H9 (cell line): ENCODE data around the gene GOT1. TPM values are rescaled to one million over a fixed set of nuclear protein-coding genes. Genes with fewer than 3 reads are reported as not detected.

Source experiments
- DNase-seq: peaks from one replicate; pipeline ENCODE4 v3.0.0-alpha.2; 2017
- H2AFZ ChIP-seq: one replicate; pipeline ENCODE4 v1.6.1; 2013; ENCODE audit warnings: mild to moderate bottlenecking, low read length, control low read depth, moderate library complexity
- H2AK5ac ChIP-seq: 2 replicates; pipeline ENCODE4 v1.6.1; 2013; ENCODE audit warnings: low read length, control low read depth, mixed read lengths; ENCODE audit not compliant: insufficient read length
- H2BK120ac ChIP-seq: one replicate; pipeline ENCODE4 v1.6.1; 2013; ENCODE audit warnings: low read depth, mild to moderate bottlenecking, low read length, control low read depth, inconsistent platforms; ENCODE audit not compliant: poor library complexity, severe bottlenecking
- H2BK12ac ChIP-seq: 2 replicates; pipeline ENCODE4 v1.6.1; 2013; ENCODE audit warnings: low read length, control low read depth, mixed read lengths, low read depth; ENCODE audit not compliant: insufficient read length
- H2BK15ac ChIP-seq: 2 replicates; pipeline ENCODE4 v1.6.1; 2013; ENCODE audit warnings: low read depth, low read length, control low read depth
- H2BK20ac ChIP-seq: one replicate; pipeline ENCODE4 v1.6.1; 2013; ENCODE audit warnings: low read depth, mild to moderate bottlenecking, low read length, control low read depth, inconsistent platforms; ENCODE audit not compliant: poor library complexity, severe bottlenecking
- H2BK5ac ChIP-seq: 2 replicates; pipeline ENCODE4 v1.6.1; 2013; ENCODE audit warnings: low read length, control low read depth, mixed read lengths; ENCODE audit not compliant: insufficient read length
- H3K14ac ChIP-seq: 2 replicates; pipeline ENCODE4 v1.6.1; 2013; ENCODE audit warnings: low read length, control low read depth; ENCODE audit not compliant: insufficient read depth
- H3K18ac ChIP-seq: 2 replicates; pipeline ENCODE4 v1.6.1; 2013; ENCODE audit warnings: low read depth, mild to moderate bottlenecking, mixed read lengths, low read length, control low read depth; ENCODE audit not compliant: insufficient read length
- H3K23ac ChIP-seq: 2 replicates; pipeline ENCODE4 v1.6.1; 2013; ENCODE audit warnings: low read length, control low read depth, mixed read lengths, low read depth; ENCODE audit not compliant: insufficient read length
- H3K23me2 ChIP-seq: 2 replicates; pipeline ENCODE4 v1.6.1; 2013; ENCODE audit warnings: low read depth, mild to moderate bottlenecking, mixed read lengths, low read length, control low read depth; ENCODE audit not compliant: insufficient read length, poor library complexity, severe bottlenecking
- H3K27ac ChIP-seq: 2 replicates; pipeline ENCODE4 v1.5.1; 2013; ENCODE audit warnings: low read length, control low read depth, mixed read lengths, low read depth; ENCODE audit not compliant: insufficient read length
- H3K27me3 ChIP-seq: 2 replicates; pipeline ENCODE4 v1.6.1; 2013; ENCODE audit warnings: low read length, control low read depth, inconsistent platforms; ENCODE audit not compliant: insufficient read depth
- H3K4ac ChIP-seq: 2 replicates; pipeline ENCODE4 v1.6.1; 2013; ENCODE audit warnings: low read depth, mild to moderate bottlenecking, control low read depth, inconsistent platforms, low read length, moderate library complexity
- H3K4me1 ChIP-seq: 2 replicates; pipeline ENCODE4 v1.6.1; 2013; ENCODE audit warnings: low read length, control low read depth, inconsistent platforms; ENCODE audit not compliant: insufficient read depth
- H3K4me2 ChIP-seq: 2 replicates; pipeline ENCODE4 v1.6.1; 2013; ENCODE audit warnings: low read length, control low read depth, mixed read lengths; ENCODE audit not compliant: insufficient read length, insufficient read depth
- H3K56ac ChIP-seq: 2 replicates; pipeline ENCODE4 v1.6.1; 2013; ENCODE audit warnings: low read depth, mild to moderate bottlenecking, mixed read lengths, low read length, control low read depth; ENCODE audit not compliant: insufficient read length
- H3K79me1 ChIP-seq: 2 replicates; pipeline ENCODE4 v1.6.1; 2013; ENCODE audit warnings: low read depth, mild to moderate bottlenecking, moderate library complexity, low read length, control low read depth, inconsistent platforms; ENCODE audit not compliant: insufficient read depth, poor library complexity, severe bottlenecking
- H3K79me2 ChIP-seq: 2 replicates; pipeline ENCODE4 v1.6.1; 2013; ENCODE audit warnings: low read length, control low read depth, inconsistent platforms; ENCODE audit not compliant: insufficient read depth
- H3K9ac ChIP-seq: 2 replicates; pipeline ENCODE4 v1.6.1; 2013; ENCODE audit warnings: low read length, control low read depth, mixed read lengths; ENCODE audit not compliant: insufficient read length; ENCODE audit errors: extremely low read depth
- H3K9me3 ChIP-seq: one replicate; pipeline ENCODE4 v1.6.1; 2013; ENCODE audit warnings: low read depth, low read length, inconsistent platforms; ENCODE audit not compliant: control insufficient read depth
- H3T11ph ChIP-seq: one replicate; pipeline ENCODE4 v1.6.1; 2013; ENCODE audit warnings: mild to moderate bottlenecking, low read length, control low read depth, inconsistent platforms
- H4K20me1 ChIP-seq: one replicate; pipeline ENCODE4 v1.6.1; 2013; ENCODE audit not compliant: control insufficient read depth, insufficient read length, insufficient read depth
- H4K5ac ChIP-seq: 2 replicates; pipeline ENCODE4 v1.6.1; 2013; ENCODE audit warnings: low read depth, mild to moderate bottlenecking, mixed read lengths, low read length, control low read depth; ENCODE audit not compliant: insufficient read length
- H4K8ac ChIP-seq: replicated peaks from 2 replicates; pipeline ENCODE4 v1.6.1; 2013; ENCODE audit warnings: low read length, control low read depth, mixed read lengths, low read depth; ENCODE audit not compliant: insufficient read length
- H4K91ac ChIP-seq: 2 replicates; pipeline ENCODE4 v1.6.1; 2013; ENCODE audit warnings: low read depth, mild to moderate bottlenecking, moderate library complexity, mixed read lengths, low read length, control low read depth; ENCODE audit not compliant: insufficient read length
- H3K27ac Mint-ChIP-seq, 3 experiments: 2 replicates in 2 of 3; 3 replicates in 1 of 3; pipeline ENCODE4 v1.8.0; 2020 to 2021; ENCODE audit warnings: mixed read lengths in 3 of 3, mild to moderate bottlenecking in 1 of 3, moderate library complexity in 1 of 3
- H3K27me3 Mint-ChIP-seq: 2 replicates; pipeline ENCODE4 v1.8.0; 2021; ENCODE audit warnings: low read depth, mild to moderate bottlenecking, moderate library complexity, mixed read lengths
- H3K36me3 Mint-ChIP-seq, 3 experiments: 2 replicates in 2 of 3; 3 replicates in 1 of 3; pipeline ENCODE4 v1.8.0; 2020 to 2021; ENCODE audit warnings: low read depth in 3 of 3, mixed read lengths in 3 of 3; ENCODE audit not compliant: insufficient read depth in 1 of 3
- H3K4me1 Mint-ChIP-seq, 2 experiments: 2 replicates each; pipeline ENCODE4 v1.8.0; 2020; ENCODE audit warnings: mixed read lengths in 2 of 2
- H3K4me3 Mint-ChIP-seq, 2 experiments: 2 replicates in 1 of 2; 3 replicates in 1 of 2; pipeline ENCODE4 v1.8.0; 2020 to 2021; ENCODE audit warnings: mild to moderate bottlenecking in 2 of 2, mixed read lengths in 2 of 2, moderate library complexity in 1 of 2
- H3K9me3 Mint-ChIP-seq, 2 experiments: 2 replicates in 1 of 2; 3 replicates in 1 of 2; pipeline ENCODE4 v1.8.0; 2020; ENCODE audit warnings: mild to moderate bottlenecking in 2 of 2, mixed read lengths in 2 of 2, moderate library complexity in 1 of 2
- WGBS: extraction: QIAGEN DNeasy Blood & Tissue Kit; methylation state at CpG from one replicate; pipeline ENCODE4 v1.1.7; 2013; ENCODE audit warnings: missing lambda C conversion rate, low lambda C conversion rate, mixed read lengths; ENCODE audit not compliant: insufficient read length; ENCODE audit errors: extremely low coverage; 5-methylcytosine and 5-hydroxymethylcytosine counted together
- total RNA-seq: library from RNA; stranded (reverse); gene quantifications from 2 replicates; pipeline ENCODE4 v1.2.1, GENCODE V29; 2021
- TF ChIP-seq, protein P1 (sequence below): fragments of 200-600 bp; sonication (generic); conservative IDR thresholded peaks from 3 replicates; pipeline ENCODE4 v1.8.0; 2021; ENCODE audit warnings: antibody characterized with exemption, mild to moderate bottlenecking

GOT1 gene
- total RNA-seq, 1 experiment from 2014 or later, result 43.3 TPM

DNA sequence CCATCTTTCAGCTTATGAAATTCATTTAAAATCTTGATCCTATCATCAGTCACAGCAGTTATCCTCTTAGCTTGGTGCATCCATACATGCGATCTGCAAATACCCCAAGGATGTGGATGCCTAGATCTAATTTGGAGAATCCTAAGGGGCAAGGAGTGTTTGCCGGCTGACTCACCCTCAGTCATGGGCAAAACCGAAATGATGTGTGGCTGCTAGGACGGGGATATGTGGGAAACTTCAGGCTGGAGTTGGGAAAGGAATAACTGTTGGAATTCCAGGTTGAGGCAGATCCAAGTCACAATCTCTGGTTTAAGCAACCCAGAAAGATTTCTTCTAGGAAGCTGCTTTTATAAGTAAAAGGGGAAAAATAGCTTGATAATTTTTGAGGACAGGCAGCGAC, 19.7 kb upstream of the GOT1 start:
- Histone ChIP-seq H4K5ac (no peak overlapping the region), H4K91ac (no peak overlapping the region), H2BK15ac (no peak overlapping the region), H3K27me3 (no peaks in the 10 kb centered on the region), H3T11ph (no peak overlapping the region), H3K27ac (no peak overlapping the region), H3K79me1 (no peaks in the 10 kb centered on the region), H4K8ac (no peak overlapping the region), H3K14ac (no peak overlapping the region), H2AK5ac (no peak overlapping the region), H3K56ac (no peak overlapping the region), H3K4me2 (no peak overlapping the region), H3K23me2 (no peaks in the 10 kb centered on the region), H4K20me1 (no peaks in the 10 kb centered on the region), H2AFZ (no peak overlapping the region), H3K79me2 (no peaks in the 10 kb centered on the region), H3K4me1 (peaks cover 9% of the 10 kb centered on the region; the same call in 1 of the 2 replicates), H2BK5ac (no peak overlapping the region), H3K9me3 (no peaks in the 10 kb centered on the region), H3K9ac (no peak overlapping the region), H2BK120ac (no peak overlapping the region), H2BK20ac (no peak overlapping the region), H3K23ac (no peak overlapping the region), H2BK12ac (no peak overlapping the region), H3K18ac (no peak overlapping the region), H3K4ac (no peak overlapping the region)
- Mint-ChIP-seq H3K27ac (no peak overlapping the region), H3K36me3 (no peaks in the 10 kb centered on the region), H3K9me3 (no peaks in the 10 kb centered on the region), H3K27me3 (peaks cover 3% of the 10 kb centered on the region), H3K4me3 (no peak overlapping the region), H3K4me1 (peaks cover 24 to 29% of the 10 kb centered on the region in 2 experiments)
- TF ChIP-seq, protein P1, sequence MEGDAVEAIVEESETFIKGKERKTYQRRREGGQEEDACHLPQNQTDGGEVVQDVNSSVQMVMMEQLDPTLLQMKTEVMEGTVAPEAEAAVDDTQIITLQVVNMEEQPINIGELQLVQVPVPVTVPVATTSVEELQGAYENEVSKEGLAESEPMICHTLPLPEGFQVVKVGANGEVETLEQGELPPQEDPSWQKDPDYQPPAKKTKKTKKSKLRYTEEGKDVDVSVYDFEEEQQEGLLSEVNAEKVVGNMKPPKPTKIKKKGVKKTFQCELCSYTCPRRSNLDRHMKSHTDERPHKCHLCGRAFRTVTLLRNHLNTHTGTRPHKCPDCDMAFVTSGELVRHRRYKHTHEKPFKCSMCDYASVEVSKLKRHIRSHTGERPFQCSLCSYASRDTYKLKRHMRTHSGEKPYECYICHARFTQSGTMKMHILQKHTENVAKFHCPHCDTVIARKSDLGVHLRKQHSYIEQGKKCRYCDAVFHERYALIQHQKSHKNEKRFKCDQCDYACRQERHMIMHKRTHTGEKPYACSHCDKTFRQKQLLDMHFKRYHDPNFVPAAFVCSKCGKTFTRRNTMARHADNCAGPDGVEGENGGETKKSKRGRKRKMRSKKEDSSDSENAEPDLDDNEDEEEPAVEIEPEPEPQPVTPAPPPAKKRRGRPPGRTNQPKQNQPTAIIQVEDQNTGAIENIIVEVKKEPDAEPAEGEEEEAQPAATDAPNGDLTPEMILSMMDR, result no peak
- WGBS, result no CpG with 5 or more reads among the region's 5 CpGs
- no peak for DNase-seq
